HG02678 (cell line): ENCODE data around the gene MEF2C.

Source experiments
- ATAC-seq: cut with Tn5 transposase; IDR thresholded peaks from one replicate; pipeline ENCODE4 v1.9.1; 2021; ENCODE audit warnings: mild to moderate bottlenecking, moderate library complexity; ENCODE audit not compliant: unreplicated experiment

MEF2C gene

DNA sequence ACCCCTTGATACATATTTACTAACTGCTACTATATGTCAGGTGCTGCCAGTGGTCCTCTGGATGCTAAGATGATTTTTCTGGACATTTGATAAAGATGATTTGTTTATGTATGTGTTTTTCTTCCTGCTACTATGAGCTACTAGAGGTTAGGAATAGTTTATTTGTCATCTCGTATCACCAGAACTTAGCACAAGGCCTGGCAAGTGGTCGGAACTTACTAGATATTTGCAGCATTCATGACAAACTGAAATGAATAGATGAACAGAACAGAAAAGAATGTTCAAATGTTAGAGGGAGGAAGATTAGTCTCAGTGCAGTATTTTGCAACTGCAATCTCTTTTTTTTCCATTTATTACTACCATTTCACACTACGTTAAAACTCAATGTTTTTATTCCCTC, 114.6 kb downstream of the MEF2C start:
- ATAC-seq, result no peak

GRCh38 chr5:88765798-88766197, 117.2 kb downstream of the MEF2C start:
- ATAC-seq, result no peak

DNA sequence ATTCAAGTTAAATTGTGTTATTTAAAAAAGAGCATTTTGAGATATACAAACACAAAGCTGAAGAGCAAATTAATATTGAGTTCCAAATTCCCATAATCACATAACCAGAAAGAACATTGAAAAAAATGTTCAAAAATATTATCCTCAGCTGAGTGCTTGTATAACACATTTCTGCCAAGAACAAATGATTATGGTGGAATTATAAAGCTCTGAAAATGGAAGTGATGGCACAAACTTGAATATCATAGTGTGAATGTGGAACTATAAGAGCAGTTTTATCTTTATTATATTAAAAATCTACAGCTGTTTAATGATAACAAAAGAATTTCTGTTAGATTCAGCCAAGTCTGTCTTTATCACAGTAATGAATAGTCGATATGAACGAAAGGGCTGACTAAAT, 117.8 kb downstream of the MEF2C start:
- ATAC-seq, result no peak

DNA sequence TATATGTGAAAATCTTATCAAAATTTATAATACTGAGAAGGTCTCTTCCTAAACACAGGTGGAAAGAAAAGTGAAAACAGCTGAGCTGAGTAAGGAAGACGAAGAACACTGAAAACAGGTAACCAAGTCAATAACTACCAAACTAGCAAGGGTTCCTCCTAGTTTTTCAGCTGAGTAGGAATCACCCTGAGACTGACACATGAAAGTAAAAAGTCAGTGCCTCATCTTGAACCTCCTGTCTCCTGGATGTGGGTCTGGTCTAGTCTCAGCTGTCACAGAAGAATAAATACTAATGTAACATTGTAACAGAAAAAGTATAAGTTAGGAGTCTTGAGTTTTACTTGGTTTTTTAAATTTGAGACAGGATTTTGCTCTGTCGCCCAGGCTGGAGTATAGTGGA, 121.0 kb downstream of the MEF2C start:
- ATAC-seq, result peak; percentile 34

DNA sequence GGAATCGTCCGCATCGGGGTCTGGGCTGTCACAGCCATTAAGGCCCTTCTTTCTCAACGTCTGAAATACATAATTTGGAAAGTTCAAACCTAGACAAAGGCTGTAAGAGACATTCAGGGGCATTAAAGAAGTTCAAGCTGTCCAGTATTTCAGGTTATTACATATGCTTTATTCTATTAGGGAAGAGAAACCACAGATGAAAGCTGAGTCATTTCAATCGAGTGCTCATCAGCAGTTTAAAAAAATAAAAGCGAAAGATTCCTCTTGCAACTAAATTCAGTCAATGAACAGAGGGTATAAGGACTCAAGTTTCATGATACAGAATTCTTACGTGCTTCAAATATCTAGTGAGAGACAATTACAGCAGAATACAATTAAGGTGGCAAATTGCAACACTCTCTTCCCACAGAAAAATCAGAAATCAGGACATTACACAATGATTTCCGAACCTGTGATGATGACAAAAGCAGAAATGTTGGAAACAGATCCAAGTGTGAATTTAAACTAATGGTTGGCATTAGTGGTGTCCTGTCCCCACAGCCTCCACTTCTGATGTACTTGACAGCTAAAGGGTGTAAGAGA, 121.6 kb downstream of the MEF2C start:
- peak; percentile 57 for ATAC-seq

GRCh38 chr5:88760527-88760926, 122.5 kb downstream of the MEF2C start:
- ATAC-seq, result no peak

- ATAC-seq, result no peak
These were observed 124.4 kb downstream of the MEF2C start for GRCh38 chr5:88758591-88758990.

DNA sequence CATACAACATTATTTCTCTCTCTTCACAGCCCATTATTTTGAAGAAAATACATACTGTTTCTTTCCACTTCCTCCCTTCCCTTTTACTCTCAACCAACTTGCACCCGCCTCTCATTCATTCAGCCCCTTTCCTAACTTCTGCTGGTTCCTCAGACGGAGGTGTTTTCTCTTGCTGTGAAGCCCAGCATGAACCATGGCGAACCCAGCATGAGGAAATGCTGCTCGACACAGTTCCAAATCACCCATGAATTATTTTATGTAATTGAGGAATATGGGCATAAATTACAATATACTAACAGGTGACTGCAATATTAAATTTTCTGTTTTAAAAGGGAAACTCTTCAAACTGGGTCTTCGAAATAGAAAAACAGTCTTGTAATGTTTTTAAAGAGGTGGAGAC, 124.8 kb downstream of the MEF2C start:
- no peak for ATAC-seq

DNA sequence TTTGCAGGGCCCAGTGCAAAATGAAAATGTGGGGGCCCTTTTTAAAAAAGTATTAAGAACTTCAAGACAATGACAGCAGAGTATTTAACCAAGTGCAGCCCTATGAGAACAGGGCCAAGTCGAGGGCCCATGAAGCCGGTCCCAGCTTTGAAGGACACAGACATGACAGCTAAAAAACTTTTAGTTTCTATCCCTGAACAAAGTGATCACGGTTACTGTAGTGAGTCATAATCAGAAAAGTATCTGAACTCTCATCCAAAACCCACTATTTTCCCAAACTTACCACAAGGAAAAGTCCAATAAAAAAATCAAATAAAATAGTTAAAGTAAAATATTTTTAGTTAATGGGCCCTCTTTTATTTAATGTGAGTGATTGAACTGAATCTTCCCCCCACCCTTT, 126.0 kb downstream of the MEF2C start:
- no peak for ATAC-seq

- ATAC-seq, result no peak
These were observed 134.3 kb downstream of the MEF2C start for GRCh38 chr5:88748666-88749065.

GRCh38 chr5:88746438-88746882, 136.5 kb downstream of the MEF2C start:
- ATAC-seq, result peak; percentile 85

- ATAC-seq, result no peak
These were observed 137.8 kb downstream of the MEF2C start for GRCh38 chr5:88745093-88745696.

- ATAC-seq, result no peak
These were observed 139.7 kb downstream of the MEF2C start for GRCh38 chr5:88743231-88743834.

DNA sequence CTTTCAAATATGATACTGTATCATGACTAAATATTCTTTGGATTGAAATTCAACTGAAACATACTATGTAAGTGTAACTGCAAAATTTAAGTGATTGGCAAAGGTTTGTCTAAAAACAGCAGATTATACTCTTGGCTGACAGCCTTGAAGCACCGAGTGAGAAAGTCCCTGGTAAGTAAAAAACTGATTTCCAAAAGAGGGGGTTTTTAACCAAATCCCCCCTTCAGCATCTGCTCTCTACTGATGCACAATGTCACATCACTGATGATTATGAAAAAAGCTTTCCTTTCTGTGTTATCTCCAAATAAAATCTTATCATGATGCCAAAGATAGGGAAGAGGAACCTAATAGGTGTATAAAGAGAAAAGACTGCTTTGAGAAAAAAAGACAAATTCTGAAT, 141.0 kb downstream of the MEF2C start:
- ATAC-seq, result peak; percentile 32

- ATAC-seq, result no peak
These were observed 142.3 kb downstream of the MEF2C start for GRCh38 chr5:88740604-88741185.

DNA sequence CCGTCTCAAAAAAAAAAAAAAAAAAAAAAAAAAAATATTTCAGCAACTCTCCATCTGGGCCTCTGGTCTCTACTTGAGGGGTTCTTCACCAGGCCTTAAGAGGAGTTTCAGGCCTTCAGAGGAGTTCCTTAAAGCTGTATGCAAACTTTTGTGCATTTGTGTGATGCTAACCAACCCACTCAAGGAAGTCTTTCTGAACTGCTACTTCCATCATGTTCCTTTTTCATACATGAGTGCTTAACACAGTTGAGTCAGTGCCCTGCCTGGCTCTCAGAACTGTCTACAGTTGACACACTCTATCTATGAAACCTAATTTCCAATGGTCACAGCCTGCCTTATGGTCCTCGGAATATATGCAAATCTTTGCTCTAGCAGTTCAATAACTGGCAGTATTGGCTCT, 146.5 kb downstream of the MEF2C start:
- peak; percentile 32 for ATAC-seq

DNA sequence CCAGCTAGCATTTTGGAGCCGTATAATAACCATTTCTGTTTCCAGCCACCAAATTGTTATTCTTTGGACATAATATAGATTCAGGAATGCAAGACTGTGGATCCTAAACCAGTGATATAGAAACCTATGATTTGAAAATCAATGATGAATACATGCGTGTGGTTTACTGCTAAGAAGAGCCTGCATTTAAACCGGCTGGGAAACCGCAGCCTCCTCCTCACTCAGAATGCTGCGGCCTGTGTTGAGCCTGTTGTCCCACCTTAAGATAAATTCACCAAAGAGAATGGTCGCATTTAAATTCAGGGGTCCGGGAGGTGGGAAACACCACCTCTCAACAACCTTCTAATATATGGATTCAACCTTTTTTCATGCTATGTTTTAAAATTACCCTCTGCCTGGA, 148.0 kb downstream of the MEF2C start:
- ATAC-seq, result peak; percentile 16

GRCh38 chr5:88734191-88734640, 148.8 kb downstream of the MEF2C start:
- ATAC-seq, result peak; percentile 66

GRCh38 chr5:88732862-88733261, 150.1 kb downstream of the MEF2C start:
- ATAC-seq, result no peak

- peak; percentile 51 for ATAC-seq
These were observed 150.8 kb downstream of the MEF2C start for GRCh38 chr5:88732181-88732633.

- no peak for ATAC-seq
These were observed 153.2 kb downstream of the MEF2C start for GRCh38 chr5:88729829-88730182.
